Caco-2 (cell line): ENCODE measurements around the gene SRD5A3. TPM values are rescaled to one million over a fixed set of nuclear protein-coding genes. Genes with fewer than 3 reads are reported as not detected.

Experiments used
- BruUV-seq: library from RNA; stranded (reverse); fragments of 400-500 nt; replicated peaks from 2 replicates; lab custom pipeline; 2021; lab: Mats Ljungman, UMichigan
- CTCF ChIA-PET: fragments of 300-600 bp; sonication (Branson Sonifier 250); formaldehyde crosslinking; loops from one replicate; lab custom pipeline; 2022; ENCODE audit warnings: antibody characterized with exemption; lab: Charles Lee
- POLR2A ChIA-PET: fragments of 300-600 bp; sonication (Branson Sonifier 250); formaldehyde crosslinking; loops from one replicate; lab custom pipeline; 2022; ENCODE audit warnings: antibody characterized with exemption; lab: Charles Lee
- DNase-seq, 2 experiments: peaks; one replicate each; pipeline versions ENCODE4 v3.0.0 to v3.0.0-alpha.2; 2020 to 2022
- H3K27me3 ChIP-seq: replicated peaks from 2 replicates; pipeline ENCODE4 v1.6.0; 2011; ENCODE audit warnings: low read length; ENCODE audit not compliant: control insufficient read depth, insufficient read depth
- H3K36me3 ChIP-seq: 2 replicates; pipeline ENCODE4 v1.5.1; 2011; ENCODE audit warnings: low read length; ENCODE audit not compliant: control insufficient read depth, insufficient read depth
- H3K4me1 ChIP-seq: fragments of 250-450 bp; sonication (Bioruptor Pico); 2 replicates; pipeline ENCODE4 v1.5.1; 2020; ENCODE audit warnings: mild to moderate bottlenecking
- H3K4me3 ChIP-seq: 2 replicates; pipeline ENCODE4 v1.5.1; 2011; ENCODE audit warnings: low read depth, mild to moderate bottlenecking, control low read depth, low read length
- H3K9me3 ChIP-seq: fragments of 250-450 bp; sonication (Bioruptor Pico); 2 replicates; pipeline ENCODE4 v1.5.1; 2020; ENCODE audit warnings: mild to moderate bottlenecking, moderate library complexity
- H3K27ac Mint-ChIP-seq: one replicate; pipeline ENCODE4 v1.8.0; 2022; ENCODE audit warnings: mixed read lengths; ENCODE audit not compliant: unreplicated experiment
- H3K27me3 Mint-ChIP-seq: one replicate; pipeline ENCODE4 v1.8.0; 2022; ENCODE audit warnings: mixed read lengths; ENCODE audit not compliant: insufficient read depth, unreplicated experiment
- H3K36me3 Mint-ChIP-seq: one replicate; pipeline ENCODE4 v1.8.0; 2022; ENCODE audit warnings: mild to moderate bottlenecking, mixed read lengths; ENCODE audit not compliant: insufficient read depth, unreplicated experiment
- H3K4me1 Mint-ChIP-seq: one replicate; pipeline ENCODE4 v1.8.0; 2022; ENCODE audit warnings: low read depth, mixed read lengths; ENCODE audit not compliant: unreplicated experiment
- H3K4me3 Mint-ChIP-seq: one replicate; pipeline ENCODE4 v1.8.0; 2022; ENCODE audit warnings: mild to moderate bottlenecking, moderate library complexity, mixed read lengths; ENCODE audit not compliant: unreplicated experiment
- H3K9me3 Mint-ChIP-seq: one replicate; pipeline ENCODE4 v1.8.0; 2022; ENCODE audit warnings: mixed read lengths; ENCODE audit not compliant: unreplicated experiment
- CTCF ChIP-seq, 2 experiments: fragments of 200-600 bp in 1 of 2; IDR thresholded peaks; 1 replicate in 1 of 2; 2 replicates in 1 of 2; pipeline versions ENCODE4 v1.5.1 to v1.8.0; 2011 to 2022; ENCODE audit warnings: antibody characterized with exemption in 1 of 2, control low read depth in 1 of 2, inconsistent platforms in 1 of 2, low read depth in 1 of 2, low read length in 1 of 2, mild to moderate bottlenecking in 1 of 2, moderate library complexity in 1 of 2; ENCODE audit not compliant: insufficient read depth in 1 of 2, severe bottlenecking in 1 of 2, unreplicated experiment in 1 of 2
- intact Hi-C: fragments of 100-400 bp; cut with micrococcal nuclease; formaldehyde crosslinking; loops from one replicate; pipeline ENCODE4 v1.10.0; 2022; ENCODE audit not compliant: unreplicated experiment
- total RNA-seq: library from RNA; stranded (reverse); gene quantifications from 2 replicates; pipeline ENCODE4 v1.2.3, GENCODE V29; 2022

The SRD5A3 gene
- total RNA-seq, 1 experiment from 2014 or later: 22.6 TPM

GRCh38 chr4:55382488-55383003 is 36.5 kb downstream of the SRD5A3 start:
- H3K27ac Mint-ChIP-seq: no peak overlapping the region
- Histone ChIP-seq H3K9me3 (no peaks in the 10 kb centered on the region), H3K27me3 (no peaks in the 10 kb centered on the region), H3K36me3 (no peaks in the 10 kb centered on the region), H3K4me3 (no peak overlapping the region), H3K4me1 (peaks cover 25% of the 10 kb centered on the region)
- no peak for TF ChIP-seq CTCF (IDR thresholded peaks at IDR 0.05; ENCODE audit: insufficient read depth in 1 of 2, low read depth in 1 of 2, low read length in 1 of 2, severe bottlenecking in 1 of 2, unreplicated experiment in 1 of 2)
- no peak overlapping the region for H3K4me3 Mint-ChIP-seq
- POLR2A ChIA-PET: no interaction called here
- intact Hi-C loops: no loop called here
- H3K36me3 Mint-ChIP-seq: no peaks in the 10 kb centered on the region
- CTCF ChIA-PET: no interaction called here
- H3K27me3 Mint-ChIP-seq: no peaks in the 10 kb centered on the region
- peaks cover 18% of the 10 kb centered on the region for H3K4me1 Mint-ChIP-seq
- no TSS peak for BruUV-seq
- DNase-seq: no peak
- H3K9me3 Mint-ChIP-seq: no peaks in the 10 kb centered on the region

- Mint-ChIP-seq H3K27ac (peak overlapping the region; percentile 67), H3K9me3 (no peaks in the 10 kb centered on the region), H3K27me3 (no peaks in the 10 kb centered on the region), H3K36me3 (no peaks in the 10 kb centered on the region), H3K4me3 (no peak overlapping the region), H3K4me1 (peaks cover 18% of the 10 kb centered on the region)
- Histone ChIP-seq H3K9me3 (no peaks in the 10 kb centered on the region), H3K4me1 (peaks cover 25% of the 10 kb centered on the region), H3K4me3 (no peak overlapping the region), H3K27me3 (no peaks in the 10 kb centered on the region), H3K36me3 (no peaks in the 10 kb centered on the region)
- intact Hi-C loops: no loop called here
- no peak for DNase-seq
- POLR2A ChIA-PET: no interaction called here
- TF ChIP-seq CTCF (IDR thresholded peaks at IDR 0.05; ENCODE audit: insufficient read depth in 1 of 2, low read depth in 1 of 2, low read length in 1 of 2, severe bottlenecking in 1 of 2, unreplicated experiment in 1 of 2): no peak
- CTCF ChIA-PET: interaction anchor here (1.1 kb wide), 1 partner anchor 161 kb away, joined by 4 read pairs; the partner anchor contains the start of gene CLOCK
- BruUV-seq: no TSS peak
Observed at GRCh38 chr4:55385201-55385649, 39.2 kb downstream of the SRD5A3 start.

- H3K9me3 ChIP-seq: no peaks in the 10 kb centered on the region
- peak overlapping the region; percentile 36 for H3K4me3 Mint-ChIP-seq
- H3K4me1 ChIP-seq: peaks cover 25% of the 10 kb centered on the region
Observed at GRCh38 chr4:55386073-55386472, 40.0 kb downstream of the SRD5A3 start.

More at GRCh38 chr4:55386073-55386472, 40.0 kb downstream of the SRD5A3 start:
- Mint-ChIP-seq H3K4me1 (peaks cover 18% of the 10 kb centered on the region), H3K27ac (peak overlapping the region; percentile 40), H3K36me3 (no peaks in the 10 kb centered on the region), H3K27me3 (no peaks in the 10 kb centered on the region), H3K9me3 (no peaks in the 10 kb centered on the region)
- ChIA-PET POLR2A (interaction anchor here (0.6 kb wide), 3 partner anchors 9 to 1000 kb away, joined by 3 to 7 read pairs (median 4); partner anchors contain the start of gene TMEM165), CTCF (interaction anchor here (1.1 to 1.5 kb wide), 2 partner anchors 9 to 160 kb away, joined by 4 read pairs; partner anchors contain the start of gene CLOCK)
- Histone ChIP-seq H3K36me3 (no peaks in the 10 kb centered on the region), H3K4me3 (no peak overlapping the region), H3K27me3 (no peaks in the 10 kb centered on the region)
- intact Hi-C loops: loop anchor here (1.0 kb wide), 1 partner anchor 9 kb away; the partner anchor contains the start of gene TMEM165
- no TSS peak for BruUV-seq
- TF ChIP-seq CTCF (IDR thresholded peaks at IDR 0.05; ENCODE audit: insufficient read depth in 1 of 2, low read depth in 1 of 2, low read length in 1 of 2, severe bottlenecking in 1 of 2, unreplicated experiment in 1 of 2): no peak
- peak in 1 of 2 experiments; percentile 41 for DNase-seq
